Spleen (tissue), 11 donors: ENCODE measurements around the gene CMIP. TPM values are rescaled to one million over a fixed set of nuclear protein-coding genes. Genes with fewer than 3 reads are reported as not detected.

Experiments used
- DNase-seq: peaks from one replicate; pipeline ENCODE4 v3.0.0-alpha.2; 2020
- H3K27ac ChIP-seq, 8 donors: fragments of 200-600 bp; sonication (generic) in 7 of 8; 1 replicate in 4 of 8; 2 replicates in 4 of 8; pipeline versions ENCODE4 v1.5.0 to v1.8.0; 2016 to 2021; ENCODE audit warnings: inconsistent platforms in 4 of 8, mild to moderate bottlenecking in 4 of 8, moderate library complexity in 1 of 8
- H3K27me3 ChIP-seq, 7 donors: fragments of 200-600 bp; sonication (generic) in 6 of 7; replicated peaks in 1 of 7; 1 replicate in 4 of 7; 2 replicates in 3 of 7; pipeline versions ENCODE4 v1.5.0 to v1.8.0; 2016 to 2021; ENCODE audit warnings: inconsistent platforms in 3 of 7, mild to moderate bottlenecking in 1 of 7
- H3K36me3 ChIP-seq, 6 donors: fragments of 200-600 bp; sonication (generic) in 5 of 6; 1 replicate in 4 of 6; 2 replicates in 2 of 6; pipeline versions ENCODE4 v1.5.0 to v1.8.0; 2016 to 2021; ENCODE audit warnings: inconsistent platforms in 2 of 6
- H3K4me1 ChIP-seq, 6 donors: fragments of 200-600 bp; sonication (generic) in 5 of 6; 1 replicate in 3 of 6; 2 replicates in 3 of 6; pipeline versions ENCODE4 v1.5.0 to v1.8.0; 2016 to 2021; ENCODE audit warnings: inconsistent platforms in 3 of 6
- H3K4me3 ChIP-seq, 8 donors: fragments of 200-600 bp; sonication (generic) in 7 of 8; 1 replicate in 4 of 8; 2 replicates in 4 of 8; pipeline versions ENCODE4 v1.5.0 to v1.8.0; 2016 to 2021; ENCODE audit warnings: inconsistent platforms in 4 of 8, mild to moderate bottlenecking in 4 of 8, moderate library complexity in 2 of 8
- H3K9me3 ChIP-seq, 8 donors: fragments of 200-600 bp; sonication (generic) in 7 of 8; 1 replicate in 4 of 8; 2 replicates in 4 of 8; pipeline versions ENCODE4 v1.5.0 to v1.8.0; 2016 to 2021; ENCODE audit warnings: inconsistent platforms in 4 of 8
- CTCF ChIP-seq, 11 experiments: fragments of 200-600 bp in 7 of 11; fragments of 450-650 bp in 4 of 11; sonication (generic) in 4 of 11; IDR thresholded peaks in 8 of 11; conservative IDR thresholded peaks in 3 of 11; 1 replicate in 7 of 11; 2 replicates in 4 of 11; pipeline versions ENCODE4 v1.4.0 to v1.8.0; 2016 to 2021; ENCODE audit warnings: antibody characterized with exemption in 11 of 11, inconsistent platforms in 4 of 11, mild to moderate bottlenecking in 1 of 11
- POLR2A ChIP-seq, 3 donors: fragments of 450-650 bp; IDR thresholded peaks; one replicate each; pipeline ENCODE4 v1.5.1; 2017; ENCODE audit warnings: antibody characterized with exemption in 3 of 3, mild to moderate bottlenecking in 1 of 3
- POLR2AphosphoS5 ChIP-seq, 3 donors: sonication (generic); formaldehyde crosslinking; IDR thresholded peaks; one replicate each; pipeline ENCODE4 v1.5.1; 2017; ENCODE audit warnings: antibody characterized with exemption in 3 of 3
- WGBS, 5 donors: extraction: QIAGEN DNeasy Blood & Tissue Kit in 3 of 5; methylation state at CpG; one replicate each; pipeline versions ENCODE4 v1.1.5 to v1.1.7; 2013 to 2018; 5-methylcytosine and 5-hydroxymethylcytosine counted together
- intact Hi-C: fragments of 100-400 bp; cut with DNase I; formaldehyde crosslinking; loops from one replicate; pipeline ENCODE4 v1.15.0; 2023; ENCODE audit warnings: low total_unique reads
- polyA plus RNA-seq, 3 donors: library from polyadenylated mRNA; stranded (reverse); fragments of 200-250 nt; gene quantifications; one replicate each; pipeline ENCODE4 v1.2.1, GENCODE V29; 2013
- total RNA-seq, 7 donors: library from RNA; depleted of rRNA in 3 of 7; stranded (reverse); fragments of >200 nt in 3 of 7; fragmentation: NEBNext Ultra II Directional in 4 of 7; extraction: Animal tissue kit (Norgen Biotek cat#: 25700) in 4 of 7; gene quantifications; one replicate each; pipeline versions ENCODE4 v1.1.0 to v1.2.1, GENCODE V29; 2016 to 2021
- donor health status: healthy with polysubstance abuse.
- donor health status: DM: no; HTN: no; CAD: no; lungs with moderate emphysema.
- donor health status: DM: no; HTN: no; CAD: no.
- donor health status: Bipolar disorder and iron deficiency.
- donor health status: healthy.
- donor health status: DM: no; HTN: no; CAD: no.
- donor health status: DM: yes; HTN: yes; CAD: no.

The CMIP gene
- total and polyA plus RNA-seq, 10 donors, result 6.0 to 107 (median 63.6) TPM

GRCh38 chr16:81710044-81710443 lies 265.4 kb downstream of the CMIP start:
- H3K9me3 ChIP-seq, result no peaks in the 10 kb centered on the region
- peak; percentile 55 for DNase-seq
- no peak overlapping the region for H3K4me3 ChIP-seq
- no peaks in the 10 kb centered on the region for H3K27me3 ChIP-seq
- H3K4me1 ChIP-seq, result peaks cover 2 to 17% (median 6%) of the 10 kb centered on the region in 6 donors
- 92 to 94% (median 93%) methylated on average over 20 of the region's 20 CpGs for WGBS, 5 donors
- peaks cover 0 to 68% (median 51%) of the 10 kb centered on the region in 6 donors for H3K36me3 ChIP-seq
- H3K27ac ChIP-seq, result no peak overlapping the region
- intact Hi-C loops, result no loop called here
- no peak for TF ChIP-seq POLR2AphosphoS5 (IDR thresholded peaks at IDR 0.05)
- TF ChIP-seq POLR2A (IDR thresholded peaks at IDR 0.05), result no peak
- no peak for TF ChIP-seq CTCF (IDR thresholded peaks at IDR 0.05 in 8 of 11, conservative IDR thresholded peaks at IDR 0.05 in 3 of 11)

GRCh38 chr16:81710596-81710995 lies 266.0 kb downstream of the CMIP start:
- intact Hi-C loops, result no loop called here
- Histone ChIP-seq H3K27me3 (no peaks in the 10 kb centered on the region), H3K4me3 (no peak overlapping the region), H3K36me3 (peaks cover 0 to 63% (median 46%) of the 10 kb centered on the region in 6 donors), H3K9me3 (no peaks in the 10 kb centered on the region), H3K27ac (no peak overlapping the region), H3K4me1 (peaks cover 3 to 22% (median 11%) of the 10 kb centered on the region in 6 donors)
- peak; percentile 54 for DNase-seq
- TF ChIP-seq POLR2AphosphoS5 (IDR thresholded peaks at IDR 0.05) (no peak), CTCF (IDR thresholded peaks at IDR 0.05 in 8 of 11, conservative IDR thresholded peaks at IDR 0.05 in 3 of 11) (no peak), POLR2A (IDR thresholded peaks at IDR 0.05) (no peak)
- WGBS, 5 donors, result 78 to 85% (median 81%) methylated on average over 12 of the region's 12 CpGs

GRCh38 chr16:81711657-81712319 lies 267.2 kb downstream of the CMIP start:
- DNase-seq, result peak; percentile 67
- Histone ChIP-seq H3K27ac (no peak overlapping the region), H3K27me3 (no peaks in the 10 kb centered on the region), H3K36me3 (peaks cover 0 to 51% (median 34%) of the 10 kb centered on the region in 6 donors), H3K4me3 (no peak overlapping the region), H3K4me1 (peaks cover 3 to 34% (median 17%) of the 10 kb centered on the region in 6 donors), H3K9me3 (no peaks in the 10 kb centered on the region)
- intact Hi-C loops, result no loop called here
- 65 to 78% (median 67%) methylated on average over 19 to 21 of the region's 21 CpGs for WGBS, 5 donors
- TF ChIP-seq CTCF (IDR thresholded peaks at IDR 0.05 in 8 of 11, conservative IDR thresholded peaks at IDR 0.05 in 3 of 11) (no peak), POLR2AphosphoS5 (IDR thresholded peaks at IDR 0.05) (peak in 2 of 3 donors; percentile 14 to 56)

GRCh38 chr16:81712681-81713080 lies 268.1 kb downstream of the CMIP start:
- H3K9me3 ChIP-seq, result no peaks in the 10 kb centered on the region
- no peak overlapping the region for H3K4me3 ChIP-seq
- H3K36me3 ChIP-seq, result peaks cover 0 to 42% (median 25%) of the 10 kb centered on the region in 6 donors
- H3K27me3 ChIP-seq, result no peaks in the 10 kb centered on the region
- peaks cover 3 to 43% (median 23%) of the 10 kb centered on the region in 6 donors for H3K4me1 ChIP-seq
- intact Hi-C loops, result no loop called here
- peak; percentile 64 for DNase-seq
- 77 to 95% (median 84%) methylated on average over 7 of the region's 7 CpGs for WGBS, 5 donors
- TF ChIP-seq POLR2AphosphoS5 (IDR thresholded peaks at IDR 0.05) (no peak), CTCF (IDR thresholded peaks at IDR 0.05 in 8 of 11, conservative IDR thresholded peaks at IDR 0.05 in 3 of 11) (no peak), POLR2A (IDR thresholded peaks at IDR 0.05) (no peak)
- H3K27ac ChIP-seq, result no peak overlapping the region
